ENCODE data around the gene IL31RA.

The IL31RA gene

GRCh38 chr5:55959208-55959607 lies 108.1 kb downstream of the IL31RA start:
- no peak for TF ChIP-seq CTCF (IDR thresholded peaks at IDR 0.05; ENCODE audit: extremely low read depth, insufficient read depth, missing control alignments)
- no peak for DNase-seq (ENCODE audit: low spot score)
- in situ Hi-C loops (cut with MboI; ENCODE audit: low pct_unique_long_range_greater_than_20kb, low sequenced_read_pairs, unreplicated experiment), result no loop called here

GRCh38 chr5:55960779-55961178 lies 109.6 kb downstream of the IL31RA start:
- in situ Hi-C loops (cut with MboI; ENCODE audit: low pct_unique_long_range_greater_than_20kb, low sequenced_read_pairs, unreplicated experiment), result no loop called here
- no peak for TF ChIP-seq CTCF (IDR thresholded peaks at IDR 0.05; ENCODE audit: extremely low read depth, insufficient read depth, missing control alignments)
- no peak for DNase-seq (ENCODE audit: low spot score)

- in situ Hi-C loops (cut with MboI; ENCODE audit: low pct_unique_long_range_greater_than_20kb, low sequenced_read_pairs, unreplicated experiment), result no loop called here
- TF ChIP-seq CTCF (IDR thresholded peaks at IDR 0.05; ENCODE audit: extremely low read depth, insufficient read depth, missing control alignments), result no peak
- DNase-seq (ENCODE audit: low spot score), result no peak
Measured at GRCh38 chr5:55965525-55965924, 114.4 kb downstream of the IL31RA start.

GRCh38 chr5:55966284-55966683 lies 115.1 kb downstream of the IL31RA start:
- no peak for DNase-seq (ENCODE audit: low spot score)
- in situ Hi-C loops (cut with MboI; ENCODE audit: low pct_unique_long_range_greater_than_20kb, low sequenced_read_pairs, unreplicated experiment), result no loop called here
- TF ChIP-seq CTCF (IDR thresholded peaks at IDR 0.05; ENCODE audit: extremely low read depth, insufficient read depth, missing control alignments), result no peak

- no peak for TF ChIP-seq CTCF (IDR thresholded peaks at IDR 0.05; ENCODE audit: extremely low read depth, insufficient read depth, missing control alignments)
- in situ Hi-C loops (cut with MboI; ENCODE audit: low pct_unique_long_range_greater_than_20kb, low sequenced_read_pairs, unreplicated experiment), result no loop called here
- DNase-seq (ENCODE audit: low spot score), result no peak
Measured at GRCh38 chr5:55969956-55970355, 118.8 kb downstream of the IL31RA start.

All from GM13977 (cell line).